ENCODE data around the gene OR8D4.
"Not testable (repeated sequence)": the region's sequence is repeated elsewhere in the genome, so short reads cannot be mapped to it uniquely, and the experiment has no call there.

OR8D4 gene

DNA sequence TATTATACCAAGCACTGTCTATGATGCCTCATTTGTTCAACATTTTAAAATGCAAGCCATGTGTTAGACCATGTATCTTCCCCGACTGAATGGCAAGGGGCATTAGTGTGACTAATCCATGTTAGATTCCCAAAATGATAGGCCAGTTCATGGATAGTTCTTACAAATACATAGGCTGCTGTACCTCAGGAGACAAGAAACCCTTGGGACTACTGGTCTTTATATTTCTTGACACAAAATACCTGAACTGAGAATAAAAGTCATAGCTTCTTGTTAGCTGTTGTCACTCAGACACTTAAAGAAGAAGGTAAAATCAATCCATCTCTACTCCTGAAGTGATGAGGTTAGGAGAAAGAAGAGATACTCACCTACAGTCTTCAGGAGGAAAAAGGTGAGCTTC lies at the start of gene OR8D4:
Gene OR8D4, plus strand, starts transcription at position 301 of the 400 bp plus-strand sequence. CDS start 4,265 bp downstream, outside the sequence.
- DNase-seq = no peak

DNA sequence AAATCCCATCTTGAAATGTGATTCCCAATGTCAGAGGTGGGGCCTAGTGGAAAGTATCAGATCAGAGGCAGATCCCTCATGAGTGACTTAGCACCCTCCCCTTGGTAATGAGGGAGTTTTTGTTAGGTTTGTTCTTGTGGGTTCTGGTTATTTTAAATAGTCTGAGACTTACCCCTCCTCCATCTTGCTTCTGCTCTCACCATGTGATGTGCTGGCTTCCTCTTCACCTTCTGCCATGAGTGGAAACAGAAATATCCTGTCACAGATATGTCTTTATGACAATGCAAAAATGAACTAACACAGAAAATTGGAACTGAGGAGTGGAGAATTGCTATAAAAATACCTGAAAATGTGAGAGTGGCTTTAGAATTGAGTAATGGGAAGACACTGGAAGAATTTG lies 49.6 kb upstream of the OR8D4 start:
- no peak for DNase-seq

DNA sequence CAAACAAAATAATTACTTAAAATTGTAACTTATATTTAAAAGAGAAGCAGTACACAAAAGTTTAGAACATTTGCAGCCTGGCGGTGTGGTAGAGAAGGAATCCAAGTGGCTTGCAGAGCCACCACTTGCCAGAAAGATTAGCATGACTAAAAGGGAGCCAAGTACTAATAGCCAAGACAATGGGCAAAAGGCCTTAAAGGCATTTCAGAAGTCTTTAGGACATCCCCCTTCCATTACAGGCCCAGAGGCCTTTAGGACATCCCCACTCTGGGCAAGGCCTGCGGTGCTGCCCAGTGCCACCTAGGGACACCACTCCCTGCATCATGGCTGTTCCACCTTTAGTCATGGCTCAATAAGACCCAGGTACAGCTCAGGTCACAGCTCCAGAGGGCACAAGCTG lies 48.9 kb upstream of the OR8D4 start:
- DNase-seq = no peak

DNA sequence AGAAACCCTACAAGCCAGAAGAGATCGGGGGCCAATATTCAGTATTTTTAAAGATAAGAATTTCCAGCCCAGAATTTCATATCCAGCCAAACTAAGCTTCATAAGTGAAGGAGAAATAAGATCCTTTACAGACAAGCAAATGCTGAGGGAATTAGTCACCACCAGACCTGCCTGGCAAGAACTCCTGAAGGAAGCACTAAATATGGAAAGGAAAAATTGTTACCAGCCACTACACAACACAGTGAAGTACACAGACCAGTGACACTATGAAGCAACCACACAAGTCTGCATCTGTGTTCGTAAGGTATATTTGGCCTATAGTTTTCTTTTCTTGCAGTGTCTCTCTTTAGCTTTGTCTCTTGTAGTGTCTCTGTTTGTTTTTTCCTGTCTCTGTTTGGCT lies 45.5 kb upstream of the OR8D4 start:
- DNase-seq = no peak

DNA sequence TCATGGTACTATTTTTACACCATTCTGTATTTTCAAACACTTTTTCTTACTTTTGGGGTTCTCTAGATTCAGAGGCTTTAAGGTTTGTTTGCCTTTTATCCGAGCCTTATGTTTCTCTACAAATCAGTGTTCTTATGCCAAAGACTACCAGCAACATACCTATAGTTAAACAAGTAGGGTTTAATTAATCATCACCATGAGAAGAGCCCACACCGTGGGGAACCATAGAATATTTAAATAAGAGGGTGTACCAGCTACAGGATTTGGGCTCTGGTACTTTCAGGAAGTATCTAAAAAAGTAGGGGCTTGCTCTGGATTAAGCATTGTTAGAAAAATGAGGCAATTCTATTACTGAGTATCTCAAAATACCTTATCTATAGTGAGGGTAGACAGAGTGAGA lies 42.2 kb upstream of the OR8D4 start:
- DNase-seq = no peak

DNA sequence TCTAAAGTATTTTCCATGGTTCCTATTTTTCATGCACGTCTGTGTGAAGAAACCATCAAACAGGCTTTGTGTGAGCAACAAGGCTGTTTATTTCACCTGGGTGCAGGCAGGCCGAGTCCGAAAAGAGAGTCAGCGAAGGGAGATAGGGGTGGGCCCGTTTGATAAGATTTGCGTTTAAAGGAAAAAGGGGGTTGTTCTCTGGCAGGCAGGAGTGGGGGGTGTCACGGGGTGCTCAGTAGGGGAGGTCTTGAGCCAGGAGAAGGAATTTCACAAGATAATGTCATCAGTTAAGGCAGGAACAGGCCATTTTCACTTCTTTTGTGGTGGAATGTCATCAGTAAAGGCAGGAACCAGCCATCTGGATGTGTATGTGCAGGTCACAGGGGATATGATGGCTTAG lies 36.7 kb upstream of the OR8D4 start:
- DNase-seq = not testable (repeated sequence)

DNA sequence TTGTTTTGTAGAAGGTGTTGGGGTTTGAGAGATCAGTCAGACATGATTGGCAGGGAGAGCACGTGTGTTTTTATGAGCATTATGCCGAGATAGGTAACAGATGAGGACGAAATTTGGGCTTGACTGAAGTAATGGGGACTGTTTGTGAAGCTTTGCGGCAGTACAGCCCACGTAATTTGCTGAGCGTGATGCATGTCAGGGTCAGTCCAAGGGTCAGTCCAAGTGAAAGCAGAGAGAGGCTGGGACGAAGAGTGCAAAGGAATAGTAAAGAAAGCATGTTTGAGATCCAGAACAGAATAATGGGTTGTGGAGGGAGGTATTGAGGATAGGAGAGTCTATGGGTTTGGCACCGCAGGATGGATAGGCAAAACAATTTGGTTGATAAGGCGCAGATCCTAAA lies 34.2 kb upstream of the OR8D4 start:
- not testable (repeated sequence) for DNase-seq

DNA sequence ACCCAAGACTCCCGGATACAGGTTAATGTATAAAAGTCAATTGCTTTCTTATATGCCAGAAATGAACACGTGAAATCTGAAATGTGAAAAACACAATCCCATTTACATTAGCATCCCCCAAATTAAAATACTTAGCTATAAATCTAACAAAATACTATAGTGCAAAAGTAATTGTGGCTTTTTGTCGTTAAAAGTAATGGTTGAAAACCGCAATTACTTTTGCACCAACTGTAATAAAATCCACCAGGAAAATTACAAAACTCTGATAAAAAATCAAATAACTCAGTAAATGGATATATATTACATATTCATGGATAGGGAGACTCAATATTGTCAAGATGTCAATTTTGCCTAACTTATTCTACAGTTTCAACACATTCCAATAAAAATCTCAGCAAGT lies 21.1 kb upstream of the OR8D4 start:
- DNase-seq = no peak

DNA sequence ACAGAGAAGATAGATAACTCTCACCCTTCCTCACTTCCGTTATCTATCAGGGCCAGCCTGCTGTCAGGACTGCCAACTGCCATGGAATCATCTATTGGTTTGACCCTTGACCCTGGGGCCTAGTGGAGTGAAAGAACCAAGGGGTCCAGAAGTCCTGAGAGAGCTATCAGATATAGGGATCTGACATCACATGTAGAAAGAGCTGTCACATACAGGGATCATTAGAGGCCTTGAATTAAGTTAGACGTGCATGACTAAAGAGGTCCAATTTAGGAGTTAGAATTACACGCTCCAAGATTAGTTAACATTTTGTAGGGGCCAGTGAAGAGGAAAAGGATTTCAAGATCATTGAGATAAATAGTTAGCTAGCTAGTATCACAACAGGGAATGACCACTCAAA lies 16.4 kb upstream of the OR8D4 start, which contains the start of gene TMEM225:
Gene TMEM225, minus strand, starts transcription at position 101 of the 400 bp plus-strand sequence. CDS start 245 bp downstream, outside the sequence.
- DNase-seq = no peak

DNA sequence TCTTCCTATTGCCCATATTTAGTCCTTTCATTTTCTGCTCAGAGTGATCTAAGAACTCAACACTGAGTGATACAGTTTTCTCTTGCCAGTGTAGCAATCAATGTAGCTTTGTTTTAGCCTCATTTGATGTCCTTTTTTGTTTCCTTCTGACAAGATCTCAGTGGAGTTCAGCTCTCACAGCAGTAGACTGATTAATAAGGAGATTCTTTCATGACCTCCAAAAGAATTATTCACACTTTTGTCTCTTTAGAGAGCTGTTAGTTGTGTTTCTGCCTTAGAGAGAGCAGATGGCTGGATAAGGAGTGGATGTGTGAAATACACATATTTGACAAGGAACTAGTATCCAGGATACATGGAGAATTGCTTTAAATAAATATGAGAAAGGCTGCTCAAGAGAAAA lies 9.9 kb upstream of the OR8D4 start:
- DNase-seq = no peak

DNA sequence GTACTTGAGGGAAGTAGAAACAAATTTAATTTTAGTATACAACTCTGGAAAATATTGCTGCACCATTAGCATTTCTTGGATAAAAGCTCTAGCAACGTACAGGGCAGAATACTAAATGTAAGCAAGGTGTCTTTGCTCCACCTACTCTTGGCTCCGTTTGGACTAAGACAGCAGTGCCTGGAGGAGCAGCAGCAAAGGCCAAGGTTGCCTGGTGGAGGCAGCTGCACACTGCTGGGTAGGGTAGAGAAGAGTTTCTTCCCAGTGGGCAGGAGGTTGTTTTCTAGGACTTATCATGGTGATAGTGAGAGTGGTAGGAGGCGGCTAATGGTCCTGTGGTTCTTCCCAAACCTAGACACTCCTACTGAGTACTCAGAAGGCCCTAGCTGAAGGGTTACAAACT lies 2.2 kb upstream of the OR8D4 start:
- DNase-seq = no peak

DNA sequence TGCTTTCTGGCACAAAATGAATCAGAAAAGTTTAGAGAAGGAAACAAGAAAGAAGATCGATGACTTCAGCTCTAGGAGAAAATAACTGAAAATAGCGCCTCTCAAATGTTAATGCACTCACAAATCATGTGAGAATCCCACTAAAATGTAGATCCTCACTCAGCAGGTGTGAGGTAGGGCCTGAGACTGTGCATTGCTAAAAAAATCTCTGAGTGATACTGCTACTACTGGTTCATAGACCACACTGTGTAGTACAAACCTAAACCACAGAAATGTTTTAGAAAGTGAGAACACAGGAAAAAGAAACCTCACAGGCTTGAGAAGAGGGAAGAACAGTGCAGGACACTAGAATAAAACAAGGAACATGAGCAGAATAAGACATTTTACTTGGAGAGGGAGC lies 2.0 kb downstream of the OR8D4 start:
- DNase-seq = no peak

DNA sequence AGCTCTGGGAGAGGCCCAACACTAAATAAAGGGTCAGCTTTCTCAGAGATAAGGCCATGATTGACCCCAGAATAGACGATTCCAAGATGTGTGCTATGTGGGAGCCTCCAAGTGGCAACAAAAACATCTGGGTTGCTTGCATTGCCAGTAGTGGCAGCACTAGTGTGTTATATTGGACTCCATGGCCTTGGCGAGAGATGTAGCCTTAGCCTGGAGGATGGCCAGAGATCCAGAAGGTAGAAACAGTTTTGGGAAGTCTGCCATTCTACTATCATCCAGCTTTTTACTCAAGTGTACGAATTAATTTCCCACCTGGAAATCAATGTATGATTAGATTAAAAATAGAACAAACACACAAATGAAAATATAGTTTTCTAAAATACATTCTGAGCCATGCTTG lies 3.0 kb downstream of the OR8D4 start:
- DNase-seq = no peak

DNA sequence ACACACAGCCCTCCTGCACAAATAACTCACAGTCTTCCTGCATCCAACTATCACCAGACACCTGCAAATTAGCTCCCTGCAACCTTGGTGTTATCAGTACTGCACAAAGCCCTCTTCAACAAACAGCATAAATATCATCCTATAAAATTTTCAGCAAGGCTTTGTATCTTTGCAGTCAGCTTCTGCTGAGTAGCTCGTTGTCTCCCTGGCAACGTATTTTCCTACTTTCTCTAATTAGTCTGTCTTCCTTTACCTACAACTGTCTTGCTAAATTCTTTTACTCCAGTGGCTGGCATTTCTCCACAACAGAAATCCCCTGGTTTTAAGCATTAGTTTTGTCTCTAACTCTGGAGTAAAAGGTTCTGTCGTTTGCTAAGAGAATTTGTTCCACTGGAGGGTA lies 3.9 kb downstream of the OR8D4 start:
- no peak for DNase-seq

DNA sequence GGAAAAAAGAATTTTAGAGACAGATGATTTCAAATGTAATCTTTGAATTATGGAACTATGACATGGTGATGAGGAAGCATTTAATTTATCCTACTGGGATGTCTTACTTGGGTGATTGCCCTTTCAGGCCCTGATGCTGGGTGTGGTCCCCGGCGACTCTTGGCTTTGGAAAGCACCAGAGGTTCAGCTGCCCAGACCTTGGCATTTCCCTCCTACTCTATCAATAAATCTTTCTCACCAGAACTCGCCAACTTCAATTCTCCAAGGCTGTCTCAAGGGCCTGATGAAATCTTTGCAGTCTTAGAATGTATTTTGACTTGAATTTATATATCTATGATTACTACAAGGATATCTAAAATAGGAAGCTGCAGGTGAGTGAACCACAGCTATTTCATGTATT lies 19.0 kb downstream of the OR8D4 start:
- no peak for DNase-seq

DNA sequence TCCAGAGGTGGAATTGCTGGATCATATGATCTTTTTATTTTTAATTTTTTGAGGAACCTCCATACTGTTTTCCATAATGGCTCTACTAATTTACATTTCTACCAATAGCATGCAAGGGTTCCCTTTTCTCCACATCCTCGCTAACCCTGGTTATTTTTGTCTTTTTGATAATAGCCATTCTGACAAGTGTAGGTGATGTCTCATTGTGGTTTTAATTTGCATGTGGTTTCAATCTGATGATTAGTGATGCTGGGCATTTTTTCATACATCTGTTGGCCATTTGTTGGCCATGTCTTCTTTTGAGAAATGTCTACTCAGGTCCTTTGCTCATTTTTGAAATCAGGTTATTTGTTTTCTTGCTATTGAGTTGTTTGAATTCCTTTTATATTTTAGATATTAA lies 22.1 kb downstream of the OR8D4 start:
- no peak for DNase-seq

DNA sequence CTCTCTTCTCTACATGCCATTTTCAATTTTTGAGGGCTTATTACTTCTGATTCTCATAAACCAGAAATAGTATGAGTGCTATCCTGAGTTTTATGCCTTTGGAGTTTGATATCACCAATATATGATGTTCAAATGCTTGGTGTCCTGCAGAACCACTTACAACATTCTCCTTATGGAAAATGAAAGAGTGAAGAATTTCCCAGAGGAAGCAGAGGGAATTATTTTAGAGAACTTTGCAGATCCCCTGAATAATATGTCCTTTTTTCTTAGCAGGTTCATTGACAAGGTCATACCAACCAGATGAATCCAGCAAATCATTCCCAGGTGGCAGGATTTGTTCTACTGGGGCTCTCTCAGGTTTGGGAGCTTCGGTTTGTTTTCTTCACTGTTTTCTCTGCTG lies 37.4 kb downstream of the OR8D4 start, which contains the start of gene OR4D5:
Gene OR4D5, plus strand, starts transcription at position 301 of the 400 bp plus-strand sequence. Its CDS starts 0 bp downstream, at position 301.
- DNase-seq = no peak

DNA sequence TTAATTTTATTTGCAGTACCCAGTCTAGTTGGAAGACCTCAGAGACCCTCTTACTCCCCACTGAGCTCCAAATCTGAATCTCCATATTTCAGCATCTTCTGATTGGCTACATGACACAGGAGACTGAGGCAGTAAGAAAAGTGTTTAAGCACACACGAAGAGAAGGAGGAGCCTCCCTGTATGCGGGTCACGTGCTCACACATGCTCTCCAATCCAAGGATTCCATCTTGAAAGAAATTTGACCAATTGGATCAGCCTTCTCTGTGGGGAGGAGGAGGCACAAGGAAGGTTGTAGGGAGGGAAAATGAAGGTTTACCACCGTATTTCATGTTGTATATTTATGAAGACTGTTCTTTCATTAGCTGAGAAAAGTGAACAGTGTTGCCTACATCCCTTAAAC lies 40.4 kb downstream of the OR8D4 start:
- no peak for DNase-seq

DNA sequence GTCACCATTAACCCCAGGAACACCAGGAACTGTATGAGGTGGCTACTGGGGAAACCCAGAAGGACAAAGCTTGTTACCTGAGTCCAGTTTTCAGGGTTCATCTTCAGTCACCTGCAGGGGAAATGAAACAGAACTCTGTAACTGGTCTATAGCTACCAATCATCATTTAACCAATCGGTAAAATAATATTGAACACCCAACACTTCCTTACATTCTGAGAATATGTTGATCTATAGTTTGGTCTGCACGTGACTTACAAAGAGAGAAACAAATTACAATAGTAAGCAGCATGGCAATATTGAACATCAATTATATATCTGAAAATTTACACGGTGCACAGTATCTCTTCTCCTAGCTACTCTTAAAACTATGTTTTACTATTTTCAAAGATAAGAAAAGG lies 41.8 kb downstream of the OR8D4 start, which contains the start of gene OR6T1:
Gene OR6T1, minus strand, starts transcription at position 101 of the 400 bp plus-strand sequence. Its CDS starts 0 bp downstream, at position 101.
- no peak for DNase-seq

DNA sequence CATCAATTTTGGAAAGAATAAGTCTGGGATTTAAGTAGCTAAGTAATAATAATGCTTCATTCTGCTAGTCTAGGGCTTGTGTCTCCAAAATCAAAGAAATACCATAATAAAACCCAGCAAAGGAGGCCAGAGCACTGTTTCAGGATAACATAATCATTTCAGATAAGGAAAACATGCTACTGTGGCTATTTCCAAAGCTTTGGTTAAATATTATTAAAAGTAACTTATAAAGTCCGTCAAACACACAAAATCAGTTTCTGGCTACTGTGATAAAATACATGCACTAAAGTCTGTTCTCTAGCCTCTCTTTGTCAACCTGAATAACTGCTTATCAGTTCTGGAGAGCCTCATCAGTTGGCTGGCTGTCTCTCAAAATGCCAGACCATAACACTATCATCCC lies 43.2 kb downstream of the OR8D4 start:
- DNase-seq = no peak

DNA sequence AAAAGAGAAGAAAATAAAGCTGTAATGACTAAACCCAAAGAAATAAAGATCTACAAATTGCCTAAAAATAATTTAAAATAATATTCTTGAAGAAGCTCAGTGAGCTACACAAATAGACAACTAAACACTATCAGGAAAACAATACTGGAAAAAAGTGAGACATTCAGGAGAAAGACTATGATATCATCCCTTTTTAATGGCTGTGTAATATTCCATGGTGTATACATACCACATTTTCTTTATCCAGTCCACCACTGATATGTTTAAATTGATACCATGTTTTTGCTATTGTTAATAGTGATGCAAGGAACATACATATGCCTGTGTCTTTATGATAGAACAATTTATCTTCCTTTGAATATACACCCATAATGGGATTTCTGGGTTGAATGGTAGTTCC lies 54.8 kb downstream of the OR8D4 start:
- no peak for DNase-seq

Measured in NCI-H2081 treated with DMSO at 0.1 percent for 48 hours (cell line).